Measurements from ENCODE around the gene PRM1. TPM values are rescaled to one million over a fixed set of nuclear protein-coding genes. Genes with fewer than 3 reads are reported as not detected.

Gene PRM1, protein sequence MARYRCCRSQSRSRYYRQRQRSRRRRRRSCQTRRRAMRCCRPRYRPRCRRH
- not detected in 2 replicates for total RNA-seq

DNA sequence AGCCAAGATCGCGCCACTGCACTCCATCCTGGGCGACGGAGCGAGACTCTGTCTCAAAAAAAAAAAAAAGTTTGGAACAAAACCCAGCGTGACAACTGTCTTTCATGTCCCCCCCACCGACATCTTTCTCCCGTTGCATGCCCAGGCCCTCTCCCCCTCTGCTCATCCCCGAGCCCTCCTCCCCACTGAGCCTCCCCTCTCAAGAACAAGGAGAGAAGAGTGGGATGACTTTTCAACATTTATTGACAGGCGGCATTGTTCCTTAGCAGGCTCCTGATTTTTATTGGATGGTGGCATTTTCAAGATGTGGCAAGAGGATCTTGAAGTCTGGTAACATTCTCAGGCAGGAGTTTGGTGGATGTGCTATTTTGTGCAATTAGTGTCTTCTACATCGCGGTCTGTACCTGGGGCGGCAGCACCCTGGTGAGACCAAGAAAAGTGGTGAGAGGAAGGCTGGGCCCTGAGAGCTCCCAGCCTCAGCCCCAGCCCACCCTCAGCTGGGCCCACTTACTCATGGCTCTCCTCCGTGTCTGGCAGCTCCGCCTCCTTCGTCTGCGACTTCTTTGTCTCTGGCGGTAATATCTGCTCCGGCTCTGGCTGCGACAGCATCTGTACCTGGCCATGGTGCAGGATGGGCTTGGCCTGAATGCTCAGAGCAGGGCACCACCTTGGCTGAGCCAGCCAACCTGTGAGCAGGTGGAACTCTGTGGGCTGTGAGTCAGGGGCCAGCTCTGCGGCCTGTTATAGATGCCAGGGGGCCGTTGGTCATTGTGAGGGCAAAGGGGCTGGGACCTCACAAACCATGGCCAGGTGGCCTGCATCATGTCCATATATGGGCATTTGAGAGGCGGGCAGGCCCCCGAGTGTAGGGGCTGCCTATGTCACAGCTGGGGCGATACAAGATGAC is at the start of gene PRM1:
PRM1 (minus strand) TSS at position 715 of the 907 bp plus-strand sequence; CDS start at position 623, 92 bp downstream.

DNA sequence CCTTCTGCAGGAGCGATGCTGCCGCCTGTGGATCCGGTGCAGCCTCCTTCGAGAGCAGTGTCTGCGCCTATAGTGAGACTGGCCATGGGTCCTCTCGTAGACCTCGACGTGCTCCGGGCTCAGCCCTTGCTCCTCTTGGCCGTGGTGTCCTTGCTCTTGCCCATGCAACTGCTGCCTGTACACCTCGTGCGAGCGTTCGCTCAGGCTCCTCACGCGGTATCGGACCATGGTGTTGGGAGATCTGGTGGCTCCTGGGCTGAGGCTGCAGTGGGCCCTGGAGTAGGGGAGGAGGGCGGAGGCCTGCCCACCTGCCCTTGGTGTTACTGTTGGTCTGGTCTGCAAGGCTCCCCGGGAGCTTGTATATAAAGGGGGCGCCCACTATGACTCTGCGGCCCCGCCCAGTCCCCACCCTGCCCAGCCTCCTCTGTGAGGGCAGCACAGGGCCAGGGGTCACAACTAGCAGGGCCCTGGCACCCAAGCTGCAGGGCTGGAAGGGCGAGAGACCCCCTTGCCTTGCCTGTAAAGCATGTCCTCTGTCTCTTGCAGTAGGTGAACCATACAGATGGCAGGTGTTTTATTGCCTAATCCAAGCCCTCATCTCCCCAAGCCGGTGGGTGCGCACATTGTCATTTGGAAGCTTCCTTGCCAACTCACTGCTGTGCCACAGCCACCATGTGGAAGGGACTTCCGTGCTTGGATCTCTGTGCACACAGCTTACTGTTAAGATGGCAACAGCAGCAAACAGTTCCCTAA is 4.8 kb downstream of the PRM1 start, which contains the start of gene PRM2:
PRM2 (minus strand) TSS at position 338 of the 753 bp plus-strand sequence; CDS start at position 228, 110 bp downstream.

DNA sequence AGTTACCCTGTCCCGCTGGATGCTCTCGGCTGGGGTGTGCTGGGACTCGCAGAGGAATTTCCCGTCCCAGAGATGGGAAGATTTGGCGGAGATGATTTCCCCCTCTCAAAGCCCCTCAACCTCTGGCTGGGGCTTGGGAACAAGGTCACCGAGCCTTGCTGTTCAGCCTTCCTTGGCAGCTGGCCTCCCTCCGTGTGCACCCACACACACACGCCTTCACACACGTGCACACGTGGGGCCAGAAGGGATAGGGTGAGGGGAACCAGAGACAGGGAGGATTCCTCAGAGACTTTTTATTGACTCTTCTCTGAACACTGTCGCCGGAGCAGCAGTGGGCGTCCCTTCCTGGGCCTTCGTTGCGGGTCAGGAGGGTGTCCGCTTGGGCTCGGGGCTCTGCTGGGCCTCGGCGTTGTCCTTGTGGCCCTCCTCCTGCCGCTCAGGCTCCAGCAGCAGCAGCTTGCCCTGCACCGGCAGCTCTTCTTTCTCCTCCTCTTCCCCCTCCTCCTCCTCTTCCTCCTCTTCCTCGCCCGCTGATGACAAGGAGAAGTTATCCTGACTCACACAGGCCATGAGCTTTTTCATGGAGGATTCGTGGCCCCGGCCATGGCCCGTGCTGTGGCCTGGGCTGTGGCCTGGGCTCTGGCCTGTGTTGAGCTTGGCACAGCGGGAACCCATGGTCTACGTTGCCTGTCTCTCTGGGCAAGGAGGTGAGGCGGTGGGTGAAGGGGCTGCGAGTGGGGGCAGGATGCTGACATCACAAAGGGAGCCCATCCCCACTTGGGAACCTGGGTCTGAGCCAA is 8.0 kb downstream of the PRM1 start, which contains the start of gene PRM3:
PRM3 (minus strand) TSS at position 709 of the 800 bp plus-strand sequence; CDS start at position 675, 34 bp downstream.

DNA sequence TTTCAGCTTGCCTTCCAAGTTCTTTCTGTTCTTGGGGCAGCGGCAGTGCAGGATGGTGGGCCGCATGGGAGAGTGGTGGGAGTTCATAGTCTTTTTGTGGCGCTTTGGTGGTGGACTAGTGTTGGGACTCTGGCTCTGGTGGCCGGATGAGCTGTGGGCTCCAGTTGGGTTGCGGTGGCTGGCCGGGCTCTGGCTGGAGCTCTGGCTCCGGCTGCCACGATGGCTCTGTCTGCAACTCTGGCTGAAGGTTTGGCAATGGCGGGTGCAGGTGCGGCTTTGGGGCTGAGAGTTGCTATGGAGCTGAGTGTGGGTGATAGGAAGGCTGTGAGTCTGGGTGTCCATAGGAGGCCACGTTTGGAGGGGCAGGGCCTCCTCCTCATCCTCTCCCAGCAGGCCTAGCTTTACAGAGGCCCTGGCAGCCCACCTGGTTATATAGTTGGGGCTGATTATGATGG is 12.2 kb downstream of the PRM1 start, which contains the start of gene TNP2:
TNP2 (minus strand) TSS at position 405 of the 455 bp plus-strand sequence; CDS start at position 342, 63 bp downstream.

DNA sequence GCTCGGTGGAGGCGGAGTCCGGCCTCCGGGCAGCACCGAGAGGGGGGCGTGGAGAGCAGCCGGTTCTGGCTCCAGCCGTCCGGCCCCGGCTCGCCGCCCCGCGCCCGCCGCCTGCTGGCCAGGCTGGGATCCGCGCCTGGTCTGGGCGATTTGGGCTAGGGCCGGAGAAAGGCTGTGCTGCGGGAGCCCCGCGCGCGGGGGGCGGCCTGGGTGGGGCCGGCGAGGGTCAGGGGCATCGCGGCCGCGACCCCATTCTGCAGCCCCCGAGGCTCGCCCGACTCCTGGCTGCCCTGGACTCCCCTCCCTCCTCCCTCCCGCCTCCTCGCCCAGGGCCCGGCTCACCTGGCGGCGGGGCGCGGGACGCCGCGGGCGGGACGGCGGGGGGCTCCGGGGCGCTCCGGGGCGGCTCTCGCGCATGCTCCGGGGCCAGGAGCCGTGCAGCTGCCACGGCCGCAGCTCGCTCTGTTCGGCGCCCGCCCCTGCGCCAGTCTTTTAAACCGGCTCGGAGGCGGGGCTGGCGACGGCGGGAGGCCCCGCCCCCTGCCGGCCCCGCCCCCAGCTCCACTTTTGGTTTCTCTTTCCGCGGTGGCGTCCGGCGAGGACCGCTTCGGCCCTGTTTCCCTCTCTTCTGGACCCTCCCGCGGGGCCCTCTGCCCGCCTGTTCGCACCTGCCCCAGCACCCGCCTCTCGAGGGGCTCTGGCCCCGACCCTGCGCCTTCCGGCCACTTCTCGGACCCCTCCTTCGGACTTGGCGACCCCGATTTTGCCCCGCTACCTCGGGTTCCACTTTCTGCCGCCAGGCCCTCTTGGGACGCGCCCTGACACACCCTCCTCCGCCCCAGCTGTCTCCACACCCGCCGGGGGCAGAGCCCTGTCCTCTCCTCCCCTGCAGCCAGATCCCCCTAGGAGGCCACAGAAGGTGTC is 25.1 kb downstream of the PRM1 start, which contains the start of gene SOCS1:
SOCS1 (minus strand) TSS at position 468 of the 924 bp plus-strand sequence. CDS start 726 bp downstream, outside the sequence.

Other genes starting within 250 kb of the PRM1 start
- gene SOCS1, start 25.1 kb downstream of the PRM1 start, total RNA-seq = 1.7 and 2.4 TPM in 2 replicates
- not detected in 2 replicates for gene TNP2, start 12.0 kb downstream of the PRM1 start, total RNA-seq
- not detected in 2 replicates for gene PRM3, start 7.7 kb downstream of the PRM1 start, total RNA-seq
- gene PRM2, start 4.8 kb downstream of the PRM1 start, total RNA-seq = not detected in 2 replicates
- gene RMI2, start 64.1 kb upstream of the PRM1 start, total RNA-seq = 13.1 and 15.9 TPM in 2 replicates

Measured in mammary microvascular endothelial cell (primary cell).